Stromal cell of bone marrow (primary cell): ENCODE measurements around the gene TP53TG3F.
"Not testable (repeated sequence)": the region's sequence is repeated elsewhere in the genome, so short reads cannot be mapped to it uniquely, and the experiment has no call there.

Experiments
- DNase-seq: peaks from one replicate; pipeline ENCODE4 v3.0.0-alpha.2; 2012; ENCODE audit warnings: low read depth

The TP53TG3F gene, protein sequence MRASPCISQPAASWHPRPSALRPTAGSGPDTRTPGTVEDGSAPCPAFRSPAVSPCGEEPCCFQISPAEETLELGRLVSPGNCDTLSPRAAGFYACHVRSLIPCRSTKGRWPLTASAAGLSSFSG

DNA sequence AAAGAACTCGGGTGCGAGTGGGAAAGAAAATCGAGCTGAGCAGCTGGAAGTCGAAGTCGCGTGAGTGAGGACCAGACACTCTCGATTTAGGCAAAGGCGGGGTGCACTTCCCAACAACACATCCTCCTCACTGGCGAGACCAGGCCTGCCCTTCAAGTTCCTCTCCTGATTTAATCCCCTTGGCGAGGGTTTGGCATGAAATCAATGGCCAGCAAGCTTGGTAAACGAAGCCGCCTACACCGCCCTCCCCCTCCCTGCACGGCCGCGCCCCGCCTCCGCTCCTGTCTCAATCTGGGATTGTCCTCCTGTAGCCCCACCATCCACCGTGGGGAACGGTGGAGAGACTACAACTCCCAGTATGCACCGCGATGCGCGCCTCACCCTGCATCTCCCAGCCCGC is at the start of gene TP53TG3F:
Gene TP53TG3F (plus strand): TSS at position 301 of the 400 bp plus-strand sequence. CDS start 68 bp downstream, at position 369.
- DNase-seq: not testable (repeated sequence)

DNA sequence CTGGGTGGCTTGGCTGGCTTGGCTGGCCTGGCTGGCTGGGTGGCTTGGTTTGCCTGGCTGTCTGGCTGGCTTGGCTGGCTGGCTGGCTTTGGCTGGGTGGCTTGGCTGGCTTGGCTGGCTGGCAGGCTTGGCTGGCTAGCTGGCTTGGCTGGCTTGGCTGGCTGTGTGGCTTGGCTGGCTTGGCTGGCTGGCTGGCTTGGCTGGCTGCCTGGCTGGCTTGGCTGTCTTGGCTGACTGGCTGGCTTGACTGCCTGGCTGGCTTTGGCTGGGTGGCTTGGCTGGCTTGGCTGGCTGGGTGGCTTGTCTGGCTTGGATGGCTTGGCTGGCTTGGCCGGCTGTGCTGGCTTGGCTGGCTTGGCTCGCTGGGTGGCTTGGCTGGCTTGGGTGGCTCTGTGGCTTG is 32.2 kb downstream of the TP53TG3F start:
- DNase-seq: not testable (repeated sequence)

DNA sequence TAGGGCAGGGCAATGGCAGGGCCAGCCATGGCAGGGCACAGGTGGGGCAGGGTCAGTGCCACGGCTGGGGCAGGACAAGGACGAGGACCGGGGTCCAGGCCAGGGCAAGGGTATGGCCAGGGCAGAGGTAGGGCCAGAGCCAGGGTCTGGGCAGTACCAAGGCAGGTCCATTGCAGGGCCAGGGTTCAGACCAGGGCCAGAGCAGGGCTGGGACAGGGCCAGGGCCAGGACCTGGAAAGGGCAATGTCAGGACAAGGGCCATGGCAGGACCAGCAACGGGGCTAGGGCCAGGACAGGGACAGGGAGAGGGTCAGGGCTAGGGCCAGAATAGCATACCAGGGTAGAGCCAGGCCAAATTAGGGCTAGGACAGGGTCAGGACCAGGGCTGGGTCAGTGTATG is 47.8 kb downstream of the TP53TG3F start:
- not testable (repeated sequence) for DNase-seq

DNA sequence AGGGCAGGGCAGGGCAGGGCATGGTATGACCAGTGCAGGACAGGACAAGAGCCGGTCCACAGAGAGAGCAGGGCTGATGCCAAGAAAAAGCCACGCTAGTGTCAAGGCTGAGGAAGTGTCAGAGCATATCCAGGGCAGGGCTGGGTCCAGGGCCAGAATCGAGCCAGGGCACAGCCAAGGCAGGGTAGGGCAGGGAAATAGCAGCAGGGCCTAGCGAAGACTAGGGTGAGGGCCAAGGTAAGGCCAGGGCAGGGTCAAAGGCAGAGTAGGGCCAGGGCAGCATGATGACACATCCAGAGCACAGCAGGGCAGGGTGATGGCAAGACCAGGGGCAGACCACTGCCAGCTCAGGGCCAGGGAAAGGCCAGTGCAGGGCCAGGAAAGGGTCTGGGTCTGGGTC is 49.7 kb downstream of the TP53TG3F start:
- not testable (repeated sequence) for DNase-seq

DNA sequence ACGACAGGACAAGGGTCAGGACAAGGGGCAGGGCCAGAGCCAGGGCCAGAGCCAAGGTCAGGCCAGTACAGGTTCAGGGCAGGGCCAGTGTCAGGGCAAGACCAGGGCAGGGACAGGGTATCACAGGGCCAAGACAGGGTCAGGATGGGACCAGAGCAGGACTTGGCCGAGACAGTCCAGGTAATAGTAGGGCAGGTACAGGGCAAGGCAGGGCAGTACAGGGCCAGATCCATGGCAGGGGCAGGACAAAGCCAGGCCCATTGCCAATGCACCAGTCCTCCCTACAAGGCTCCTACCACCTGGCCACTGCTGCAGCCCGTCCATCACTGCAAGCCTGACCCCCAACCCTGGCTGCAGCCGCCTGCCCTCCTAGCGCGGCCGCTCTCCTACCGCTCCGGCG is 50.5 kb downstream of the TP53TG3F start:
- not testable (repeated sequence) for DNase-seq
